EL (cell line): ENCODE results near the gene FBXO40.
A peak's percentile ranks its signal among the peaks of the same experiment; 100 is the strongest.

Source experiments
- DNase-seq: peaks from one replicate; pipeline ENCODE4 v3.0.0-alpha.2; 2016

FBXO40 gene

GRCh38 chr3:121663171-121663847, 70.1 kb downstream of the FBXO40 start:
- peak; percentile 35 for DNase-seq

DNA sequence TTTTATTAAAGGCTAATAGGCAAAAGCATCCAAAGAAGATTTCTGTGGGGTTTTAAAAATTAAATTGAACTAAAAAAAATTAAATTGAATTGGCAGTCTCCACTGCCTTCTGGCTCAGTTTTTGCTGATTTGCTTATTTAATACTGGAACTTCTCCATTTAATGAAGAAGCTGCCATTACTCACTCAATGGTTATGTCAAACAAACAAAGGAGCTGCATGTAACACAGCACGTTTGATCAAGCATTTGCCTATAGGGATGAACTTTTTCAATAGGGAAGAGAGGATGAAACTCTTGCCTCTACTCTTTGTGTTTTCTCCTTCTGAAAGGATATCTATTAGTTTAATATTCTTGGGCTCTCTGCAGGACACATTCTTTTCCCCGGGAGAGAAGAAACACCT, 72.3 kb downstream of the FBXO40 start:
- DNase-seq = no peak

- no peak for DNase-seq
Measured at GRCh38 chr3:121667333-121667732, 74.2 kb downstream of the FBXO40 start.

- no peak for DNase-seq
Measured at GRCh38 chr3:121670676-121671075, 77.5 kb downstream of the FBXO40 start.

GRCh38 chr3:121677141-121677540, 84.0 kb downstream of the FBXO40 start:
- no peak for DNase-seq
